ENCODE results near the gene MST1.

GRCh38 chr3:49713336-49714105 lies 24.2 kb upstream of the MST1 start:
- TF ChIP-seq POLR2A (IDR thresholded peaks at IDR 0.05; ENCODE audit: control extremely low read depth in 1 of 2, low read depth in 2 of 2, low read length in 2 of 2): no peak
- TF ChIP-seq YY1 (IDR thresholded peaks at IDR 0.05; ENCODE audit: low read depth, low read length): no peak
- TF ChIP-seq CEBPB (IDR thresholded peaks at IDR 0.05; ENCODE audit: low read depth, low read length): no peak
- TF ChIP-seq CTCF (IDR thresholded peaks at IDR 0.05; ENCODE audit: control extremely low read depth in 1 of 3, insufficient read depth in 1 of 3, low read depth in 1 of 3, low read length in 3 of 3): no peak
- TF ChIP-seq FOSL1 (IDR thresholded peaks at IDR 0.05; ENCODE audit: insufficient read depth, low read depth, low read length): no peak
- no peak for TF ChIP-seq SRF (IDR thresholded peaks at IDR 0.05; ENCODE audit: low read depth, low read length)
- no peak for TF ChIP-seq KDM1A (IDR thresholded peaks at IDR 0.05; ENCODE audit: borderline replicate concordance, low read length)
- no peak for TF ChIP-seq RAD21 (IDR thresholded peaks at IDR 0.05 in 1 of 2, conservative IDR thresholded peaks at IDR 0.05 in 1 of 2; ENCODE audit: low read depth in 2 of 2, low read length in 2 of 2)
- no peak for TF ChIP-seq SIX5 (IDR thresholded peaks at IDR 0.05; ENCODE audit: low read depth, low read length)
- no peak for TF ChIP-seq ATF2 (IDR thresholded peaks at IDR 0.05; ENCODE audit: low read length)
